Muscle layer of colon (tissue), 2 donors: ENCODE measurements around the gene RCAN1.
"Not testable (repeated sequence)": the region's sequence is repeated elsewhere in the genome, so short reads cannot be mapped to it uniquely, and the experiment has no call there.

Experiments used
- H3K27ac ChIP-seq: one replicate; pipeline ENCODE4 v1.7.0; 2013; ENCODE audit warnings: low read depth, mild to moderate bottlenecking, low read length, moderate library complexity
- H3K27me3 ChIP-seq, 2 donors: one replicate each; pipeline ENCODE4 v1.7.0; 2013; ENCODE audit warnings: low read length in 2 of 2, mild to moderate bottlenecking in 2 of 2; ENCODE audit not compliant: insufficient read depth in 2 of 2, control insufficient read depth in 1 of 2
- H3K36me3 ChIP-seq: one replicate; pipeline ENCODE4 v1.7.0; 2013; ENCODE audit warnings: mild to moderate bottlenecking, low read length; ENCODE audit not compliant: insufficient read depth
- H3K4me1 ChIP-seq: one replicate; pipeline ENCODE4 v1.7.0; 2013; ENCODE audit warnings: mild to moderate bottlenecking, low read length; ENCODE audit not compliant: insufficient read depth
- H3K4me3 ChIP-seq, 2 donors: one replicate each; pipeline ENCODE4 v1.7.0; 2013; ENCODE audit warnings: low read length in 2 of 2, low read depth in 1 of 2, mild to moderate bottlenecking in 1 of 2, moderate library complexity in 1 of 2
- H3K9ac ChIP-seq: one replicate; pipeline ENCODE4 v1.7.0; 2013; ENCODE audit warnings: low read length
- H3K9me3 ChIP-seq: one replicate; pipeline ENCODE4 v1.7.0; 2013; ENCODE audit warnings: mild to moderate bottlenecking, low read length
- donor health status: abdominal sarcoma.
- donor health status: Adenocarcinoma of cecum.

The RCAN1 gene

DNA sequence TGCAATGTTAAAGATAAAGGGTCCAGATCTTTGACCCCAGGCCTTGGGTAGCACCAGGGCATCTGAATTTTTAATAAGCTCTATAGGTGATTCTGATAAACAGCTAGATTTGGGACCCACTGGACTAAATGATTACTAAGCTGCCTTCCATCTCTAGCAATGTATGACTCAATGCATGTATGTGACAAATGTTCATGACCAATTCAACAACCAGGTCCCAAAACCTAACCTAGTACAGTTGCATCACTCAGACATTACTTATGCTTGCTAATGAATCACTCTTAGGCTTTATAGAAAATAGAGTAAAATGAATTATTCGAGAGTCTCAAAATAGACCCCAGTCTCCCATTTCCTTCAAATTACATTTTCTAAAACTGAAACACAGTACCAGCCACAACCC, 35.5 kb downstream of the RCAN1 start:
- no peaks in the 10 kb centered on the region for H3K27me3 ChIP-seq
- H3K27ac ChIP-seq = no peak overlapping the region
- no peaks in the 10 kb centered on the region for H3K36me3 ChIP-seq
- H3K4me3 ChIP-seq = no peak overlapping the region
- H3K9ac ChIP-seq = no peak overlapping the region
- no peaks in the 10 kb centered on the region for H3K9me3 ChIP-seq
- peaks cover 28% of the 10 kb centered on the region for H3K4me1 ChIP-seq

DNA sequence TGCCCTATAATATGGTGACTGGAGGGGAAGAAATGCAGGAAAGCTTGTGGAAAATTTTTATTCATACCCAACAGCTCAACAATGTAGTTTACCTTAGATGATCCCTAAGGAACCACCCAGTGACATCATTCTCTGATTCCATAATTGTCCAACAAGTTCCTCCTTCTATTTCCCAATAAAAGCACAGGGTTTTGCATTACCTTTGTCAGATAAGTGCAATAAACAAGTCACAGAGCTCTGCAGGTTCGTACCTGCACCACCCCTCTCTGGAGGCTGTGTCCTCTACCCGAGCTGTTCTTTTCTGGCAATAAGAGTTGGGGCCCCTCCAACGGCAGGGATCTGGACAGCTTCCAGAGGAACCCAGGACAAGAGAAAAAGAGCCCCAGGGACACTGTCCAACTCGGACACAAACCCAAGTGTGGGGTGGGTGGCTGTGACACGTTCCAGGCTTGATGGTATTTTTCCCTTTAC, 38.8 kb downstream of the RCAN1 start:
- Histone ChIP-seq H3K27ac (no peak overlapping the region), H3K36me3 (no peaks in the 10 kb centered on the region), H3K4me1 (peaks cover 25% of the 10 kb centered on the region), H3K4me3 (no peak overlapping the region), H3K9me3 (no peaks in the 10 kb centered on the region), H3K9ac (no peak overlapping the region), H3K27me3 (no peaks in the 10 kb centered on the region)

DNA sequence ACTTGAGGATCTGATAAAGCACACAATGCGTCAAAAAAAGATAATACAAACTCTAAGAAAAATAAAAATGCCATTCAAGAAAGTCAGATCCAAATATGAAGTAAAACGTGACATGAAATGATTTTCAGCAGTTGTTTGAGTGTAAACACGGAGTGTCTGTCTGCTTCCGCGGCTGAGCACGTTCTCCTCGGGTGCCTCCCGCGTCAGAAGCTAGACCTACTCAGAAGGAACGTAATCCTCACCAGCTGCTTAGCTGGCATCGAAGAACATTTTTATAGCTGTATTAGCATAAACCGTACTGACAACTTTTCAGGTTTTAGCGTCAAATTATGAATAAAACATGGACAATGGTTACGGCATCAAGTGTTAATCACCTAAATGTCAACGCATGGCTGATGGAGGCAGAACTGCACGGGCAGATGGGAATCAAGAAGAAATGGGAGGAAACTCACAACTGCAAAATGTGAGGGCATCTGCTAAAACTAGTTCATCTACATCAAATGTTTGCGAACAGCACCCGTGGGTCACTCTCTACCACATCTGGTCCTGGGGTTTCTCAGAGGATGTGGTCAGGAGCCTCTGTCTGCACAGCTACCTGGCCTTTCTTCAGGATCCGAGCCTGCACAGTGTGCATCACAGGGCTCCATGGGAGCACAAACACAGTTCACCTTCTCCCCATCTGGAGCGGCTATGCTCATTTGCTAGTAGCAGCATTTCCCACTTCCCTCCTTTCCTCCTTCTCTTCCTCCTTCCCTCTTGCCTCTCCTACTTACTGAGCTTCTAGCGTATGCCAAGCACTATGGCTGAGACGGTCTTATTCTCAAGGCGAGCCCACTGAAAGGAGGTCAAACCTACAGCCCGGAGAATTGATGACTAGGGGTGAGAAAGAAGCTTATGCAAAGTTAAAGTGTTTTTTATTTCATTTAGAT, 40.0 kb downstream of the RCAN1 start:
- Histone ChIP-seq H3K27ac (no peak overlapping the region), H3K4me1 (peaks cover 15% of the 10 kb centered on the region), H3K4me3 (no peak overlapping the region), H3K9me3 (no peaks in the 10 kb centered on the region), H3K9ac (no peak overlapping the region), H3K27me3 (no peaks in the 10 kb centered on the region), H3K36me3 (no peaks in the 10 kb centered on the region)

DNA sequence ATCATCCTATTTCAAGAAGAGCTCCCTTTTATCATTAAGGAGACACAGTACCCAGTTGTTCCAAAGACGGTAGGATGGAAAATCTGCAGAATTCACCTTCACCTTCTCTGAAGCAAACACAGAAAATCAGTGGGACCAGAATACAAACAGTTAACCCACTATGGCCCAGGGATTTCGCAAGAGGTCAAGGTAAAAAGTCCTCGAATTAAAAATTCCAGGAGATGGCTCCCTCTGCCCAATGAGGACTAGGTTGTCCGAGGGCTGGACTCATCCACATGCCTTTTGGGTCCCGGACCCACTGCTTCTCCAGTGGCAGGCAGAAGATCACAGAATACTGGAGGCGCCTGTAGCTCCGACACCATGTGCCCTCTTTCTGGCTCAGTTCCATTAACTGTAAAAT, 42.9 kb downstream of the RCAN1 start:
- H3K9ac ChIP-seq = no peak overlapping the region
- no peaks in the 10 kb centered on the region for H3K36me3 ChIP-seq
- peaks cover 13% of the 10 kb centered on the region for H3K4me1 ChIP-seq
- H3K4me3 ChIP-seq = no peak overlapping the region
- no peak overlapping the region for H3K27ac ChIP-seq
- no peaks in the 10 kb centered on the region for H3K9me3 ChIP-seq
- H3K27me3 ChIP-seq = no peaks in the 10 kb centered on the region

DNA sequence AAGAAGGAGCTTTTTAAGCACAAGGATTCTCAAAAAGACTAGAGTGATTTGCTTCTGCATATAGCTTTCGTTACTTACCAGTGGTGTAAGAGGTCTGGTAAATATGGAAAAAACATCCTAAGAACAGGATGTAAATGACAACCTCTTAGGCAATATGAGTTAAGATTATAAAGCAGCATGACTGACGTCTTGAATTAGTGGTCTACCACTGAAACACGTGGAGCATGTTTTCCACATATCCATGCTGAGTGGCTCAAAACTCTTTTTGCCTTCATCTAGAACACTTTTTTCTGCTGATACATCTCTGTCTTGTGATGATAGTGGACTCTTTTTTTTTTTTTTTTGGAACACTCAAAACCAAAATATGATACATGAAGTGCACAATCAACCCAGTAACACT, 44.6 kb downstream of the RCAN1 start:
- Histone ChIP-seq H3K27ac (no peak overlapping the region), H3K4me3 (no peak overlapping the region), H3K4me1 (no peaks in the 10 kb centered on the region), H3K9ac (no peak overlapping the region), H3K9me3 (no peaks in the 10 kb centered on the region), H3K36me3 (no peaks in the 10 kb centered on the region), H3K27me3 (no peaks in the 10 kb centered on the region)

DNA sequence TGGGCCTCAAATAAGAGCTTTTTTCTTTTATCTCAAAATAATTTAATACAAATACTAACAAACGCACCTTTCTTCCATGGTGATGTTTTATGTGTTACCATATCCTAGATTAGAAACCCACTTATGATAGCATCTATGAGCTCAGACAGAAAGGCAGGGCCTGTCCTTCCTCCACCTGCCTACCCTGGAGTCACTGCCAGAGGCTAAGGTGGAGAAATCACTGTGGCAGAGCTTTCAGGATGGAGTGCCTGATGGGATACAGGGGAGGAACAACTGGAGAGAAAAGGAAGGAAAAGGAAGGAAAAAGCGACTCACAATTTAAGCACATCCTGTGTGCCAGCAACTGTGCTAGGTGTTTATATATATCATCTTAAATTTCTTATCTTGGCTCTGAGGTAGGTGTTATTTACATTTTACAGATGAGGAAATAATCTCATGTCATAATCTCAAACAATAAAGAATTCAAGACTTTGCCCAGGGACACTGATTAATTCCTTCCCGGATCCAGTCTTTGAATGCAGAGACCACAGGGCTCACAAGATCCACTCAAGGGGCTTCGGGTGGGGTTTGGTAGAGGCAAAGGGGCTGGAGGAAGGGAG, 45.4 kb downstream of the RCAN1 start:
- no peak overlapping the region for H3K9ac ChIP-seq
- H3K27me3 ChIP-seq = no peaks in the 10 kb centered on the region
- no peak overlapping the region for H3K4me3 ChIP-seq
- no peaks in the 10 kb centered on the region for H3K9me3 ChIP-seq
- no peak overlapping the region for H3K27ac ChIP-seq
- no peaks in the 10 kb centered on the region for H3K4me1 ChIP-seq
- no peaks in the 10 kb centered on the region for H3K36me3 ChIP-seq

DNA sequence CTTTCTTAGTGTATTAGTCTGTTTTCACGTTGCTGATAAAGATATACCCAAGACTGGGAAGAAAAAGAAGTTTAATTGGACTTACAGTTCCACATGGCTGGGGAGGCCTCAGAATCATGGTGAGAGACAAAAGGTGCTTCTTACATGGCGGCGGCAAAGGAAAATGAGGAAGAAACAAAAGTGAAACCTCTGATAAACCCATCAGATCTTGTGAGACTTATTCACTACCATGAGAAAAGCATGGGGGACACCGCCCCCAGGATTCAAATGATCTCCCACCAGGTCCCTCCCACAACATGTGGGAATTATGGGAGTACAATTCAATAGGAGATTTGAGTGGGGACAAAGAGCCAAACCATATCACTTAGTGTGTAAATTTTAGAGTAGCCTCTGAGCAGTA, 46.1 kb downstream of the RCAN1 start:
- not testable (repeated sequence) for H3K36me3 ChIP-seq, H3K9me3 ChIP-seq, H3K27ac ChIP-seq, H3K27me3 ChIP-seq, H3K4me1 ChIP-seq, H3K9ac ChIP-seq, H3K4me3 ChIP-seq

DNA sequence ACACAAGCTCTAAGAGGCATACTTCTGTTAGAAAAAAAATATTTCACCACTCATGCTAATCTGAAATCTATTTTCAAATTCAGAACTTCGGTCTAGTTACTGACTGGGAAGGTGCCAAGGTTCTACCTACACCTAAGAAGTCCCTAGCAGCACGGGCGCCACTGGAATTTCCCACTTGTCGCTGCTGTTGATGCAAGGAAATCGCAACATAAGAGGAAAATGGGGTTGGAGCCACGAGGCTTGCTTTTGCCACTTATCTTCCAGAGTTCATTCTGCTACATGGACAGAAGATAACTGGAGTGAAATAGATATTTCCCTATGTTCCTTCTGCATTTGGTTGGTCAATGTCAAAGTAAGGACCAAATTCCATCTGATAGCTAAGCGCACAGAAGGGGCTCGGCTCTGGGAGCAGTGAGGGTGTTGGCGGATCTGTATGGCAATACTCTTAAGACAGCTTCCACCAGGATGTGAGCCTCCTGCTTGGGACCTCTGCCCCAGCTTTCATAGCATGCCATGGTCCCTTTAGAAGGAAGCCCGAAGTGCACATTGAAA, 47.2 kb downstream of the RCAN1 start:
- Histone ChIP-seq H3K9ac (no peak overlapping the region), H3K36me3 (no peaks in the 10 kb centered on the region), H3K9me3 (no peaks in the 10 kb centered on the region), H3K4me1 (no peaks in the 10 kb centered on the region), H3K27ac (no peak overlapping the region), H3K4me3 (no peak overlapping the region), H3K27me3 (no peaks in the 10 kb centered on the region)

DNA sequence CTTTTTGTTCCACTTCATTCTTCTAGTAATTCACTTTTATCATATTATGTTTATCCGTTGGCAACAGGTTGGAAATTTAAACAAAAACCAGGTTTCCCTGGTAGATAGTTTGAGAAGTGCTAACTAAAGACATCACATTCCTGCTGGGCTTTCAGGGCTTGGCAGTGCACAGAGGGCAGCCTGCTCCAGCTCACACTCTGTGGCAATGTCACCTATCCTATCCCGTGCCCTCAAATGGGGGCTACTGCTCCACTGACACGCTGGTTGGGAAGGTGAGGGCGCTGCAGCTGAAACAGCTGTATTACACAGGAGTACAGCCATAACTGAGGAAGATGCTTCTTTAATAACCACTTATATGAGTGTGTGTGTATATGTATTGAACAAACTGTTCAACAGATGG, 49.7 kb downstream of the RCAN1 start:
- no peaks in the 10 kb centered on the region for H3K9me3 ChIP-seq
- no peaks in the 10 kb centered on the region for H3K36me3 ChIP-seq
- H3K9ac ChIP-seq = no peak overlapping the region
- H3K27ac ChIP-seq = no peak overlapping the region
- no peaks in the 10 kb centered on the region for H3K27me3 ChIP-seq
- no peaks in the 10 kb centered on the region for H3K4me1 ChIP-seq
- H3K4me3 ChIP-seq = no peak overlapping the region

DNA sequence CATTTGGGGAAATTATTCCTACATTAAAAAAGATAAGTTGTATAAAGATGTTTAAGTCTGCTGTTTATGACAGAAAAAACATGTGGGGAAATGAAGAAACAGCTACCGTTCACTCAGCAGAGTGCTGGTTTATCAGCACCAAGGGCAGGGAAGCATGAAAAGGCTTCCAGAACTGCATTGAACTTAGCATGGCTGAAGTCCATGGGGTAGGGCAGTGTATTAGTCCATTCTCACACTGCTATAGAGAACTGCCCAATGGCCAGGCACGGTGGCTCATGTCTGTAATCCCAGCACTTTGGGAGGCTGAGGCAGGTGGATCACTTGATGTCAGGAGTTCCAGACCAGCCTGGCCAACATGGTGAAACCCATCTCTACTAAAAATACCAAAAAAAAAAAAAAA, 51.5 kb downstream of the RCAN1 start:
- not testable (repeated sequence) for H3K36me3 ChIP-seq, H3K4me3 ChIP-seq, H3K27ac ChIP-seq, H3K9me3 ChIP-seq, H3K9ac ChIP-seq, H3K4me1 ChIP-seq, H3K27me3 ChIP-seq

DNA sequence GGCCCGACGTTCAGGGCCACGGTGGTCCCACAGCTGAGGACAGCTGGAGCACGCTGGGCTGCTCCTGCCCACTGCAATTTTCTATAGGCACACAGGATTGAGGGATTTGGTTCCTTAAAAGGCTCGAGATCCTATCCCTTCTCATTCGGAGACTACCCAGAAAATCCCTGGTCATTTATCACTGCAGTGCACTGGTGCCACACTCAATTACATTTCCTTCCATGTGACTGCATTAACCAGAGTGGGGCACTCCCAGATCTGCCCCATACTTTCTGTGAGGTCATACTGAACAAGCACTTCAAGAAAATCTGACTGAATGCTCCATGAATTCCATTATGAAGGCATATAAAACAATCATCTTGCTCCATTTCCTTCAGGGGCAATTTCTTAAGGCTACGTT, 53.1 kb downstream of the RCAN1 start:
- H3K9me3 ChIP-seq = no peaks in the 10 kb centered on the region
- H3K36me3 ChIP-seq = no peaks in the 10 kb centered on the region
- H3K9ac ChIP-seq = no peak overlapping the region
- no peaks in the 10 kb centered on the region for H3K4me1 ChIP-seq
- no peak overlapping the region for H3K4me3 ChIP-seq
- no peak overlapping the region for H3K27ac ChIP-seq
- H3K27me3 ChIP-seq = no peaks in the 10 kb centered on the region
